HG02884 (cell line): ENCODE results near the gene WNT6.
"Not testable (repeated sequence)": the region's sequence is repeated elsewhere in the genome, so short reads cannot be mapped to it uniquely, and the experiment has no call there.

ENCODE experiments used
- ATAC-seq: cut with Tn5 transposase; IDR thresholded peaks from one replicate; pipeline ENCODE4 v1.9.1; 2021; ENCODE audit warnings: mild to moderate bottlenecking, moderate library complexity; ENCODE audit not compliant: unreplicated experiment

Gene WNT6

DNA sequence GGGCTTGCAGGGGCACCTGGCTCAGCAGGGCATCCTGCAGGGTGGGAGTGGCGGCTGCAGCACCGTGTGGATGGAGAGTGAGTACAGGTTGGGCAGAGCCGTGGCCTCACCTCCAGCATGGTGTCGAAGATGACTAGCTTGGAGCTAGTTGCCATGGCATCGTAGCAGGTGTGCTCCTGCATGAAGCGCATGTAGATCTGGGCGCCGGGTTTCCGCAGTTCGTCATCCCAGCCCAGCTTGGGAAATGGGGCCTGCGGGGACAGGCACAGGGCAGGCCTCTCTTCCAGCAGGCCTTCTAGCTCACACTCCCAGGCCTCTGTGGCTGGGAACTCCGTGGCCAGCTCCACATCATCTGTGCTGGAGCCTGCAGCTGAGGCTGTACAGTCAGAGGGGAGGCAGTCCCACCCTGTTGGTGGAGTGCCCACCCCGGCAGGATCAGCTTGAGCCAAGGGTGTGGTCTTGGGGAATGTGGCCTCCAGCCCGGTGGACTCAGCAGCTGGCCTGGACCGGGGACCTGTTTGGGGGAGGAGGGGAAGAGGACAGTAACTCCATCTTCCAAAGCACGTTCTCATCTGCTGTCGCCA, 29.6 kb upstream of the WNT6 start:
- ATAC-seq: no peak

DNA sequence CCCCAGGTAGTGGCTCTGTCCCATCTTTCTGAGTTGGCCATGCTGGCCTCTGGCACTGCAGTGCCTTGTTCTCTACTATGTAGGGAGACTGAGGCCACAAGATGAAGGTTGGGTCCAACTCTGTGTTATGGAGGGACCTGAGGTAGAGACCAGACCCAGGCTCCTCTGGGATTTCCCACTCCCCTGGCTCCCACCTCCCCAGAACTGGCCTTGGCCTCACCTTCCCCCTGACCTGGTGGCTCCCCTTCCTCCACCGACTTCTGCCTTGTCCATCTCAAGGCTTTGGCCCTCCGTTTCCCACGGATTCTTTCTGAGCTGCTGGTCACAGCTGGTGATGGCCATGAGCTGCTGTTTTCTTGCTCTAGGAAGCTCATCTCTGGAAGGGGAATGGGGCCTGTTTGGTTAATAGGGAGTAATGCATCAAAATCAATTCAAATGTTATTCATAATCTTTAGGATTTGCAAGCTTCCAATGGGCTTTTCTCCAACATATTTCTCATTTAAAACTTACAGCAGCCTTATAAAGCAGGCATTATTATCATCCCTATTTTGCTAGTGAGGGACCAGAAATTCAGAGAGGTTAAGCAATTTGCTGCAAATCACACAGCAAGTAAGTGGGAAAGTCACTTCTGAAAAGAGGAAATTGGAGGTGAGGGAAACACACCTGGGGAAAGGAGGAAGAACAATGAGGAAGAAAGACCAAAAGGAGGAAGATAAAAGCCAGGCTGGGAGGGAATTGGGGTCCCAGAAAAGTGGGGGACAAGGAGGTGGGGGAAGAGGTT, 28.9 kb upstream of the WNT6 start:
- ATAC-seq: no peak

GRCh38 chr2:218831378-218831990, 28.1 kb upstream of the WNT6 start, which contains the start of gene PRKAG3:
PRKAG3 (minus strand) TSS chr2:218831803.
- ATAC-seq: no peak

- no peak for ATAC-seq
These were observed 27.5 kb upstream of the WNT6 start for GRCh38 chr2:218832081-218832480.

DNA sequence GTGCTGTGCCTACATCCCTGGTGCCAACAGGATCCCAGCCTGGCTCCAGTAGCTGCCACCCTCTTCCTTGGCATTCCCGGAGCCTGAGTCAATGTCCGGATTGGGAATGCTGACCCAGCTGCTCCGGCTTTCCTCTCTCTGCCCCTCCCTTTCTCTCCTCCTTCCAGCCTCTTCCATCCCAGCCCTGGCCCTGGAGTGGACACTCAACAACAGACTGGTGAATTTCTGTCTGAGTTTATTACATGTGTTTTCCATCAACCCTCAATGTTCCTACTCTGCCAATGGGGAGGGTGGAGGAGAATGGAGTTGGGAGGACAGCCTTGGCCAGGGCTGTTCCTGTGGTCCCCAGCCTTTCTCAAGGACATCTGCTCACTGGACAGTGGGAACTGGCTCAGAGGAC, 27.1 kb upstream of the WNT6 start:
- no peak for ATAC-seq

- ATAC-seq: no peak
These were observed 26.5 kb upstream of the WNT6 start for GRCh38 chr2:218833023-218833609.

GRCh38 chr2:218834685-218835084, 24.9 kb upstream of the WNT6 start:
- no peak for ATAC-seq

DNA sequence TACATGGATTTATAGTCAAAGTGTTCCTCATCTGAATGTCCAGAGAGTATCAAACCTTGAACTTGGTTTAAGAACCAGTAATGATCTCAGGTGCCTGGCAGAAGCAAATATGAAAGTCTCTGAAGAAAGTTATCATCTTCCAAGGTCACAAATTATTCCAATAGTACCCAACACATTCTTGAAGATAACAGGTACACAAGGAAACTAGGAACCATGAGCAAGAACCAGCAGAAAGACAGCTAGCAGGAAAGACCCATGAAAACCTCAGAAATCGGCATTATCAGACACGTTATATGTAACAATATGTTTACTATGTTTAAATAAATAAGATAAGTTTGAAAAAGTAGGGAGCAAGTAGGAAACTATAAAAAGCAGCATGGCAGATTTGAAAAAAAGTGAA, 22.1 kb upstream of the WNT6 start:
- no peak for ATAC-seq

DNA sequence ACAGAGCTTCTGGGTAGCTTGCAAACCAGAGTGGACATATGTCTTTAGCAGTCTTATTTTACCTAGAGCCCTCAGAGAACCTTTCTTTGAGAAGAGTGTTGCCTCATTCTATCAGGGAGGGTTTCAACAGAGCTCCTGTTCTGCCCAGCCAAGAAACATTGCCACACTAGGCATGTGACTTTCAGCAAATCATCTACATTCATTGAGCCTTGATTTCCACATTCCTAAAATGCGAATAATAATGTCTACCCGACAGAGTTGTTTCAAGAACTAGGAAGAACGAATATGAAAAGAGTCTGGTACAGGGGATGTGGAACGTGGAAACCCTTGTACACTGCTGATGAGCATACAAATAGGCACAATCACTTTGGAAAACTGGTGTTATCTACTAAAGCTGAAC, 20.2 kb upstream of the WNT6 start:
- ATAC-seq: no peak

GRCh38 chr2:218839888-218840287, 19.7 kb upstream of the WNT6 start:
- ATAC-seq: no peak

DNA sequence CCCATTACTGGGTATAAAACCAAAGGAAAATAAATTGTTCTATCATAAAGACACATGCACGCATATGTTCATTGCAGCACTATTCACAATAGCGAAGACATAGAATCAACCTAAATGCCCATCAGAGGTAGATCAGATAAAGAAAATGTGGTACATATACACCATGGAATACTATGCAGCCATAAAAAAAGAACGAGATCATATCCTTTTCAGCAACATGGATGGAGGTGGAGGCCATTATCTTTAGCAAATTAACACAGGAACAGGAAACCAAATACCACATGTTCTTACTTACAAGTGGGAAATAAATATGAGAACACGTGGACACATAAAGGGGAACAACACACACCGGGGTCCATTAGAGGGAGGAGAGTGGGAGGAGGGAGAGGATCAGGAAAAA, 15.3 kb upstream of the WNT6 start:
- not testable (repeated sequence) for ATAC-seq

- not testable (repeated sequence) for ATAC-seq
These were observed 12.6 kb upstream of the WNT6 start for GRCh38 chr2:218846963-218847362.

- no peak for ATAC-seq
These were observed 9.9 kb upstream of the WNT6 start for GRCh38 chr2:218849721-218850120.

- ATAC-seq: no peak
These were observed 8.8 kb upstream of the WNT6 start for GRCh38 chr2:218850796-218851195.

DNA sequence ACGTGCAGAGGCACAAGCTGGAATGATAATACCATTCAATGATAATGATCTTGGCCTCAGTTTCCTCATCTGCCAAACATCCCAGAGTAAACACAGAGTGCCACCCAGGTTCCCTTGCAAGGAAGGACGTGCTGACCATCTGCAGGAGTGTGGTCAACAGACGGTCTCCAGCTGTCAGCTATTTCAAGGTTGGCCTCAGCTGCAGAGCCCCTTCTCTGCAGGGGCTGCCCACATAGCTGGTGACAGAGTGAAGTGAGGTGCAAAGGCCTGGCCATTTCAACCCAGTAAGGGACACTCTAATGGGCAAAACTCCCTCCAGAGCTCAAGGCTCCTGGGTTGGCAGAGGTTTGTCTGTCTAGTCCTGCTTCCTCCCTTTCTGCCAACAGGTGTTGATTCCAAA, 8.3 kb upstream of the WNT6 start:
- ATAC-seq: no peak

- no peak for ATAC-seq
These were observed 6.5 kb upstream of the WNT6 start for GRCh38 chr2:218852911-218853667.

GRCh38 chr2:218853766-218854165, 5.8 kb upstream of the WNT6 start:
- ATAC-seq: no peak

- no peak for ATAC-seq
These were observed 4.7 kb upstream of the WNT6 start for GRCh38 chr2:218854860-218855259.

DNA sequence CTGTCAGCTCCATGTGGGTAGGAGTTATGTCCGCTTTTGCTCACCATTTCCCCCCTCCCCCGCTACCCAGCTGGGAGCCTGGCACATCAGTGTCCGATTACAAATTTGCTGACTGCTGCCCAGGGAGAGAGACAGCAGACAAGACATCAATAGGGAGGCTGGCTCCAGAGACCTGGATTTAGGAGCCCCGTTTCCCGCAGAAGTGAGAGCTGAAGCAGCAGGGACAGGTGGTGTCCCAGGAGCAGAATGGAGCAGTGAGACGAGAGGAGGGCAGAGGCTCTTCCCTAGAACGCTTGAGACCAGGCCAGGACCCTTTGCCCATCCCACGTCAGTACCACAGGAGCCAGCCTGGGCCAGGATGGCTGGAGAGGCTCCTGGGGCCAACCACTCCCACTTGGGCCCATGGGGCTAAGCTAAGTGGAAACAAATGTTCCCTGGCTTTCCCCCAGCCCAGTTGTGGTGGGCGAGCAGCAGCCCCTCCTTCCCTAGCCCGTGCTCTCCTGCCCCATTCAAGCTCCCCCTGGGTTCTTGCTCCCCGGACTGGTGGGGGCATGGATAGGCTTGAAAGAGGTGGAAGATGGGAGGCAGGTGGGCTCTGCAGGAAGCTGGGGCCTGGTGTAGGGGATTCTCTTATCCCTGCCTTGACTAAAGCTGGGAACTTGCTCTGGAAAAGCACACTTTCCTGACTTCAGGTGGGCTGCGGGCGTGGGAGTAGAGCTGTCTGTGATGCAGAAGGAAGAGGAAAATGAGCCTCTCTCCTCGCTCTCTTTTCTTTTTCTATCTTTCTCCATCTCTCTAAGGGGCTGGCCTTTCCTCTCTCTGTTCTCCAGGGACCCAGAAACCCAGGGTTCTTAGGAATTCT, 4.1 kb upstream of the WNT6 start:
- no peak for ATAC-seq
